Hair follicle dermal papilla cell (primary cell): ENCODE results near the gene PXDN. TPM values are rescaled to one million over a fixed set of nuclear protein-coding genes. Genes with fewer than 3 reads are reported as not detected.

Source experiments
- total RNA-seq: library from RNA; depleted of rRNA; stranded (reverse); fragments of >200 nt; gene quantifications from 2 replicates; pipeline ENCODE4 v1.2.3, GENCODE V29; 2012

PXDN gene
- 119 and 188 TPM in 2 replicates for total RNA-seq

GRCh38 chr2:1744446-1745170 lies at the start of gene PXDN:
TSS of gene PXDN (minus strand) at chr2:1744515. CDS start at chr2:1744455, 60 bp downstream.

